SK-N-MC (cell line): ENCODE data around the gene HECTD3.

Experiments
- EZH2 ChIP-seq: fragments of 200-600 bp; sonication (generic); IDR thresholded peaks from one replicate; pipeline ENCODE4 v1.6.1; 2017; ENCODE audit warnings: antibody characterized with exemption
- POLR2AphosphoS5 ChIP-seq: IDR thresholded peaks from 2 replicates; pipeline ENCODE4 v1.6.1; 2012; ENCODE audit warnings: mild to moderate bottlenecking, low read depth, low read length, borderline replicate concordance

DNA sequence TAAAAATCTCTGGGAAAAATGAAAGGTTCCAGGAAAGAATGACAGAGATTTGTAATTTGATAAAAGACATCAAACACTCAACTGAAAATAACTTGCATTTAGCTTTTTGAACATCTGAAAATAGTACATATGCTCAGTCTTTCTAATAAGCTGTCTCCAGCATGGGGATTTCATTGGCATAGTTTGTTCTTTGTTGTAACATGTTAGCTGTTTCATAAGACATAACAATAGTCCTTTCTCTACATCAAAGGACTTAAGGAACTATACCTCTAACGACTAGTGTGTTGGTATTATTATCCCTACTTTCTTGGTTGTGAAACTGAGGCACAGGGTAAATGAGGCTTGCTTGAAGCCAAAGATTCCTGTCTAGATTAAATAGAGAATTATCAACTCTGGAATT lies 46.7 kb downstream of the HECTD3 start:
- no peak for TF ChIP-seq EZH2
- TF ChIP-seq POLR2AphosphoS5 = no peak
